Osteoblast (primary cell): ENCODE measurements around the gene KREMEN1. TPM values are rescaled to one million over a fixed set of nuclear protein-coding genes. Genes with fewer than 3 reads are reported as not detected.

Source experiments
- DNase-seq: peaks from one replicate; pipeline ENCODE4 v3.0.0; 2011; ENCODE audit warnings: low spot score, mixed read lengths; ENCODE audit not compliant: insufficient read length; ENCODE audit errors: missing footprints
- H2AFZ ChIP-seq: 2 replicates; pipeline ENCODE4 v1.6.0; 2011; ENCODE audit warnings: mild to moderate bottlenecking, low read length
- H3K27ac ChIP-seq: 2 replicates; pipeline ENCODE4 v1.5.1; 2011; ENCODE audit warnings: mild to moderate bottlenecking, low read depth, low read length, moderate library complexity
- H3K27me3 ChIP-seq: 2 replicates; pipeline ENCODE4 v1.6.0; 2012; ENCODE audit warnings: mild to moderate bottlenecking, control low read depth, inconsistent platforms, low read length, moderate library complexity; ENCODE audit not compliant: insufficient read depth
- H3K36me3 ChIP-seq: 2 replicates; pipeline ENCODE4 v1.5.1; 2011; ENCODE audit warnings: mild to moderate bottlenecking, low read length, control low read depth, moderate library complexity; ENCODE audit not compliant: insufficient read depth
- H3K4me1 ChIP-seq: 2 replicates; pipeline ENCODE4 v1.5.1; 2011; ENCODE audit warnings: mild to moderate bottlenecking, low read length, control low read depth, moderate library complexity; ENCODE audit not compliant: insufficient read depth
- H3K4me2 ChIP-seq: 2 replicates; pipeline ENCODE4 v1.6.0; 2011; ENCODE audit warnings: mild to moderate bottlenecking, low read length; ENCODE audit not compliant: insufficient read depth
- H3K4me3 ChIP-seq: fragments of 200-600 bp; sonication (generic); 3 replicates; pipeline ENCODE4 v1.5.1; 2012; ENCODE audit warnings: mild to moderate bottlenecking, low read length, inconsistent platforms; ENCODE audit not compliant: insufficient read depth
- H3K79me2 ChIP-seq: 2 replicates; pipeline ENCODE4 v1.6.0; 2012; ENCODE audit warnings: mild to moderate bottlenecking, low read length, control low read depth, inconsistent platforms; ENCODE audit not compliant: insufficient read depth
- H3K9me3 ChIP-seq: 2 replicates; pipeline ENCODE4 v1.5.1; 2011; ENCODE audit warnings: low read depth, low read length, control low read depth
- H4K20me1 ChIP-seq: 2 replicates; pipeline ENCODE4 v1.6.0; 2012; ENCODE audit warnings: mild to moderate bottlenecking, low read length, control low read depth; ENCODE audit not compliant: insufficient read depth
- CTCF ChIP-seq: IDR thresholded peaks from 2 replicates; pipeline ENCODE4 v1.5.1; 2011; ENCODE audit warnings: mild to moderate bottlenecking, low read depth, low read length, moderate library complexity; ENCODE audit errors: extremely low read depth
- total RNA-seq: library from RNA; depleted of rRNA; stranded (reverse); fragments of >200 nt; gene quantifications from 2 replicates; pipeline ENCODE4 v1.2.3, GENCODE V29; 2012

Gene KREMEN1
- total RNA-seq, 1 donor, result 6.5 TPM

- Histone ChIP-seq H3K79me2 (no peaks in the 10 kb centered on the region), H3K36me3 (no peaks in the 10 kb centered on the region), H3K27me3 (no peaks in the 10 kb centered on the region), H2AFZ (no peak overlapping the region), H3K4me2 (no peak overlapping the region), H3K4me1 (peaks cover 16% of the 10 kb centered on the region), H3K4me3 (no peak overlapping the region), H3K27ac (no peak overlapping the region), H4K20me1 (no peaks in the 10 kb centered on the region), H3K9me3 (no peaks in the 10 kb centered on the region)
- no peak for DNase-seq
- TF ChIP-seq CTCF, result no peak
These were observed 16.0 kb downstream of the KREMEN1 start for GRCh38 chr22:29088809-29089208.

GRCh38 chr22:29089507-29089906, 16.7 kb downstream of the KREMEN1 start:
- Histone ChIP-seq H3K79me2 (no peaks in the 10 kb centered on the region), H3K27ac (no peak overlapping the region), H2AFZ (no peak overlapping the region), H3K4me1 (peaks cover 15% of the 10 kb centered on the region), H3K9me3 (no peaks in the 10 kb centered on the region), H3K4me2 (no peak overlapping the region), H3K27me3 (no peaks in the 10 kb centered on the region), H3K36me3 (no peaks in the 10 kb centered on the region), H4K20me1 (no peaks in the 10 kb centered on the region), H3K4me3 (no peak overlapping the region)
- TF ChIP-seq CTCF, result no peak
- DNase-seq, result no peak

GRCh38 chr22:29090039-29090438, 17.2 kb downstream of the KREMEN1 start:
- no peaks in the 10 kb centered on the region for H3K36me3 ChIP-seq
- H3K27me3 ChIP-seq, result no peaks in the 10 kb centered on the region
- no peaks in the 10 kb centered on the region for H4K20me1 ChIP-seq
- H3K27ac ChIP-seq, result no peak overlapping the region
- no peak for DNase-seq
- no peak overlapping the region for H3K4me2 ChIP-seq
- no peaks in the 10 kb centered on the region for H3K79me2 ChIP-seq
- H3K9me3 ChIP-seq, result no peaks in the 10 kb centered on the region
- no peak overlapping the region for H2AFZ ChIP-seq
- no peak for TF ChIP-seq CTCF
- peaks cover 15% of the 10 kb centered on the region for H3K4me1 ChIP-seq
- no peak overlapping the region for H3K4me3 ChIP-seq

- no peak for TF ChIP-seq CTCF
- Histone ChIP-seq H3K4me3 (no peak overlapping the region), H3K4me1 (peaks cover 15% of the 10 kb centered on the region), H3K9me3 (no peaks in the 10 kb centered on the region), H3K27me3 (no peaks in the 10 kb centered on the region), H3K27ac (no peak overlapping the region), H4K20me1 (no peaks in the 10 kb centered on the region), H3K4me2 (no peak overlapping the region), H2AFZ (no peak overlapping the region), H3K36me3 (no peaks in the 10 kb centered on the region), H3K79me2 (no peaks in the 10 kb centered on the region)
- DNase-seq, result no peak
These were observed 19.4 kb downstream of the KREMEN1 start for GRCh38 chr22:29092243-29092642.
